ENCODE measurements around the gene TEX26.

TEX26 gene

DNA sequence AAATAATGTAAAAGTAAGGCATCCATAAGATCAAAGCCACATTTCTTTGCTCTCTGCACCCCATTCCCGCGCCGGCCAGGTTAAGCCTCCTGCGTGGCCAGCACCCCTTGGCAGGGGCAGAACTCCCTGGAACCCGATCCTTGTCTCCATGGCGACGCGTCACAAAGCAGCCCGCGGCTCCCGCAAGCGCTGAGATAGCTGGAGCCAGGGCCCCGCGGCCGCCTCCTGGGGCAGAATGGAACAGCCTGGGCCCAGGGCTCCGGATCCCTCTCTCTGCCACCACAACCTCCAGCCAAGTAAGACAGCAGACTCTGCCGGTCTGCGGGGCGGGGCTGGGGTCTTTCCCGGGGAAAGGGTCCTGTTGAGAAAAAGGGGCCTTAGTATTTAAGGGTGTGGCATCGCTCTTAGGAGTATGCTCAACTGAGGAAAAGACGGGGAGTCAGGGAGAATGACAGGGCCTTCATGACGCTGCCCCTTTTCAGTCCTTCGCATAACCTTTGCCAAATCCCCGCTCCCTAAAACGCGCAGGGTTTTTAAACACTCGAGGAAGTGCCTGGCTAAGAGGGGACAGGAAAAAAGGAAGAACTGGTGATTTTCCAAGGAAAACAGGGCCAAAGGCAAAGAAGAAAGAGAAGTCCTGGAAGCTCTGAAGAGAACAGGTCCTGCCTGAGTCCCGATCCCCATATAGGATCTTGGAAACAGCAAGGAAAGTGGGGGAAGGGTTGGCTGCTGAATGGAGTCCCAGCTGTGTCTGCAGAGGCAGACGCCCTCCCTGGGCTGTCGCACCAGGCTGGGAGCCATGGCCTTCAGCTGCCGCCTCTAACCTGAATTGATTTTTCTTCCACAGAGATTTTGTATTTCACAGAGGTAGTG, at the start of gene TEX26:
Gene TEX26, plus strand, starts transcription at position 176 of the 873 bp plus-strand sequence. Its CDS starts 60 bp downstream, at position 236.
- DNase-seq = peak in 5 of 14 donors; percentile 9 to 39 (median 15)

GRCh38 chr13:30882996-30883766, 49.3 kb upstream of the TEX26 start:
- no peak for DNase-seq

DNA sequence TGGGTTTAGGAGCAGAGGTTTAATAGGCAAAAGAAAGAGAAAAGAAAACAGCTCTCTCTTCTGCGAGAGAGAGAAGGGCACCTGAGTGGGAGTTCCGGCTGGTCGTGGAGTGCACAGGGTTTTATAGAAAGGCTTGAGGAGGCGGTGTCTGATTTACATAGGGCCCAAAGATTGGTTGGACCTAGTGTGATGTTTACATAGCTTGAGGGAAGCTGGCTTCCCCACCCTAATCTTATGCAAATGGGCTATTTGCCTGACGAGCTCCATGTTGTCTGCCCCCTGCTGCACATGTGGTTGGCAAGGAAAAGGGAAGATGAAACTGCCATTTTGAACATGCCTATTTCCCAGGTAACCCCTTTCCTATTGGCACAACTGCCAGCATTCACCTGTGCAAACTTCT, 47.9 kb upstream of the TEX26 start:
- no peak for DNase-seq

GRCh38 chr13:30889196-30889690, 43.2 kb upstream of the TEX26 start:
- DNase-seq = no peak

DNA sequence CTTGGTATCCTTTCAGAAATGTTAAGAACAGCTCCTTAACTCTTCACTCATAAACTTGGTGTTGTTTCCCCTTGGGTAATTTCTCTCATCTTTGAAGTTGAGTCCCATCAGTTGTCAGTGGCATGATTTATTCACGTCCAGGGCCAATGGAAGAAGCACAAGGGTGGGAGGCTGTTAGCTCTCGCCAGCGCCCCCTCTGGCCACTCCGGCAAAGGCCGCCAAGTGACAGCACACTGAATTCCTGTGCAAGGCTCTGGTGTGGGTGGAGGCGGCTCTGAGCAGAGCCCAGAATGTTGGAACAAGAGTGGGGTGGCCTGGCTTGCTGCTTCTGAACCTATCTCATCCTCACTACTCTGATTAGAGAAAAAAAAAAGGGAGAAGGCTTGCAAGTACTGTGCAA, 39.5 kb upstream of the TEX26 start:
- DNase-seq = no peak

DNA sequence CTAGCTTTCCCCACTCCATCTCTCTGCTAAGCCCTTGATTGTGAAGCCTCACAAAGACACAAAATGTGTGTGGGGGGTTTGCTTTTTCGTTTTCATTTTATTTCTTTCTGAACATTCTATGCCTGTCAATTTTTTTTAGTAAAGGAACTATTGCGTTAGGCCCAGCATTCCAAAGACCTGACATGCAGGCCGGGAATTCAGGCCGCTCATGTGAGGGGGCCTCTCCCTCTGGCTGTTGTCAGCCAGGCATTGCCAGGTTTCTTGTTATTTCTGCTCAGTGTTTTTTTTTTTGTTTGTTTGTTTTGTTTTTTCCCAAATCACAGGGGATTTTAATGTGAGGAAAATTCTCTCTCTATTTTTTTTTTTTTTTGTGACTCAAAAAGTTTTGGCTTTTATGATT, 36.7 kb upstream of the TEX26 start:
- DNase-seq = no peak

- no peak for DNase-seq
These were observed 34.4 kb upstream of the TEX26 start for GRCh38 chr13:30898070-30898469.

GRCh38 chr13:30898678-30899241, 33.7 kb upstream of the TEX26 start:
- DNase-seq = no peak

GRCh38 chr13:30900436-30900835, 32.0 kb upstream of the TEX26 start:
- no peak for DNase-seq

DNA sequence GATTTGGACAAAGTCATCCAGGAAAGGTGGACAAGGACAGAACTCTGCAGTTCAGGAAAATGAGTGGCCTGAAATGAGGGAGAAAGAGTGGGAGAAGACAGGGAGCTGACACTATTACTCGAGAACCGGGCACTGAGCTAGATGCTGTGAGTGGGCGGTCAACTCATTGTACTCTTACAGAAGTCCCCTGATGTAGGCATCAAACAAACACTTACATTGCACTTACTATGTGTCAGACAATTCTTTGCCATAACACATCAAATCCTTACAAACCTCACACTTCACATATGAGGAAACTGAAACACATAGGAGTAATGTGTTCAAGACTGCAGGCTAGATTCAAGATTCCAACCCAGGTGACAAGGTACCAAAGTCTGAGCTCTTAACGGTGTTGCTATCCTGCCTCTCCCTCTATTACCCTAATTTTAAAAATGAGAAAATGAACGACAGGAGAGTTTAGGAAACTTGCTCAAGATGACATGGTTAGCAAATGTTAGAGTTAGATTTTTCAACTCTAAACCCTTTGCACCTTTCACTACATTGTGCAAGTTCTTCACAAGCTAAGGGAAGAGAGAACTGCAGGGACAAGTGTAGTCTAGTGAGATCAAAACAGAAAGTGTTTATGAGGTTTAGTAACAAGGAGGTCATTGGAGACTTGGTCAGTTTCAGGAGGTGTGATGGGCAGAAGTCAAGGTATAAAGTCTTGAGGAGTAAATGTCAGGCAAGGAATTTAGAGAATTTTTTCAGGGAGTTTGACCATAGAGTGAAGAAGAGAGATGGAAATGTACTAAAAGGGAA, 31.3 kb upstream of the TEX26 start:
- DNase-seq = no peak

DNA sequence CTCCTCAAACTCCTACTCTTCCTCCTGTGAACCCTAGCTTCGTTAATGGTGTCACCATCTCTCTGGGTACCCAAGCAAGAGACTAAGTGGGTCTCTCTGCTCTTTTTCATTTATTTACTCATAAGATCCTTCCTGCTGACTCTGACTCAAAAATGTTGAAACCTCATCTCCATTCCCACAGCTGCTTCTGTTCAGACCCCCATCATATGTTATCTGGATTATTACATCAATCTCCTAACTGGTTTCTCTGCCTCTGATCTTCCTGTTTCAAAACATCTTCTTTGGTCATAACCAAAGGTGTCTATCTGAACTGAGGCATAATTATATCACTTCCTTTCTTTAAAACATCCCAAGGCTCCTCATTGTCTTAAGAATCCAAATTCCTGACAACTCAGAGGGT, 28.4 kb upstream of the TEX26 start:
- no peak for DNase-seq

GRCh38 chr13:30905932-30906383, 26.5 kb upstream of the TEX26 start, which contains the start of gene MEDAG:
TSS of gene MEDAG (plus strand) at chr13:30906271. CDS start at chr13:30906516, 245 bp downstream.
- DNase-seq = peak in 1 of 14 donors; percentile 3

DNA sequence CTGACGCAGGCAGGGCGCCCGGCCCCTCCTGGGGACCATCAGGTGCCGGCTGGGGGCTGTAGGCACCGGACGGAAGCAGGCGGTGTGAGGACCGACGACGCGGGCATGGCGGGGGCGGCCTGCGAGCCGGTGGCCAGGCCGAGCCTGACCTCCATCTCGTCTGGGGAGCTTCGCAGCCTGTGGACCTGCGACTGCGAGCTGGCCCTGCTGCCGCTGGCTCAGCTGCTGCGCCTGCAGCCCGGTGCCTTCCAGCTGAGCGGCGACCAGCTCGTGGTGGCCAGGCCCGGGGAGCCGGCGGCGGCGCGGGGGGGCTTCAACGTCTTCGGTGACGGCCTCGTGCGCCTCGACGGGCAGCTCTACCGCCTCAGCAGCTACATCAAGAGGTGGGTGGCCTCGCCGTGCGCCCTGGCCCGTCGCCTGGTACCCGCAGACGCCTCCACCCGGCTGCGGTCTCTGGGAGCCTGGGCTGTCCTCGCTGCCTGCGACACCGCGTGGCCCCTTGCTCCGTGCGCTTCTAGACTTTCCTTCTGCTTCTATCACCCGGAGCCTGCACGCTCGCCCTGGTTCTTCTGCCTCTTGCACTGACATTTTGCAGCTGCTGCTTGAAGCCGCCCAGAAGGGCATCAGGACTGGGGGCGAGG, 25.9 kb upstream of the TEX26 start:
- DNase-seq = no peak

- DNase-seq = no peak
These were observed 25.2 kb upstream of the TEX26 start for GRCh38 chr13:30907121-30907861.

DNA sequence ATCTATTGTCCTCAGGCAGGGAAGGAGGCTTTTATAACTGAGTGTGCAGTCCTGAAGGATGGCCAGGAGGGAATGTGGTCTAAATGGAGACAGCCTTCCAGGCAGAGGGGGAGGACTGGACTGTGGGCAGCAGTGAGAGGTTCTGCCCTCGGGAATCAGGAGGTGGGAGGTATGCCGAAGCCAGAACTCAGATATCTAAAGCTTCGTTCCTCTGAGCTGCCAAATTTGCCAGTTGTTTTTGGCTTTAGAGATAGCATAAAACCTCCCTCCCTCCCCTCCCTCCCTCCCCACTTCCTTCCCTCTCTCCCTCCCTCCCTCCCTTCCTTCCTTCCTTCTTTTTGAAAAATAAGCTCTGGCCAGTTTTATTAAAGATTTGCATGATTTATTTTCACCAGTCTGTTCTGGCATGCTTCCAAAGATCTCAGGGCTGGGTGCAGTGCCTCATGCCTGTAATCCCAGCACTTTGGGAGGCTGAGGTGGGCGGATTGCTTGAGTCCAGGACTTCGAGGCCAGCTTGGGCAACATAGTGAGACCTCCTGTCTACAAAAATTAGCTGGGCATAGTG, 24.0 kb upstream of the TEX26 start:
- no peak for DNase-seq

- no peak for DNase-seq
These were observed 21.8 kb upstream of the TEX26 start for GRCh38 chr13:30910676-30911075.

GRCh38 chr13:30915691-30916541, 16.5 kb upstream of the TEX26 start:
- DNase-seq = no peak

DNA sequence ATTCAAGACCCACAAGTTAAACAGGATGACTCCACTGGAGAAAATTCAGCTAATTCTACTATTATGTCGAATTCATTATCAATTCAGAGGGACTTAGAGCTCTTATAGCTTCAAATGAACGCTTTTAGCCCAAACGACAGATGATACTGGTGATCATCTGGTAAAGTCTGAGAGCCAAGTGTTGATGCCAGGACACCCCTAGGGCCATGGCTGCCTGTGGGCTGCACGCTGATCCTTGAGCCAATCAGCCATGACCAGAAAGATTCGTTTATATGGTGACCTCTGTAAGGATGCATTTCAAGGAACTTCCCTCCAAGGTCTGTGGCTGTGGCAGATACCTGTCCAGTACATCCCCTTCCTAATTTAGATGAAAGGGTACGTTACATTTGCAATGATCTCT, 15.5 kb upstream of the TEX26 start:
- no peak for DNase-seq

GRCh38 chr13:30918662-30919405, 13.6 kb upstream of the TEX26 start:
- DNase-seq = no peak
